Dendritic cell treated with granulocyte-macrophage colony-stimulating factor and Interleukin-4, amounts not matched to agents 40 ng/mL and 50 ng/mL, for 4 days (primary cell): ENCODE results near the gene PPP1R14B.

Source experiments
- H3K27ac Mint-ChIP-seq: one replicate; pipeline ENCODE4 v1.8.0; 2022; ENCODE audit warnings: mild to moderate bottlenecking, mixed read lengths
- H3K27me3 Mint-ChIP-seq: one replicate; pipeline ENCODE4 v1.8.0; 2022; ENCODE audit warnings: mild to moderate bottlenecking, mixed read lengths
- H3K36me3 Mint-ChIP-seq: one replicate; pipeline ENCODE4 v1.8.0; 2022; ENCODE audit warnings: low read depth, mixed read lengths
- H3K4me1 Mint-ChIP-seq: one replicate; pipeline ENCODE4 v1.8.0; 2022; ENCODE audit warnings: low read depth, mixed read lengths
- H3K4me3 Mint-ChIP-seq: one replicate; pipeline ENCODE4 v1.8.0; 2022; ENCODE audit warnings: mild to moderate bottlenecking, moderate library complexity, mixed read lengths
- H3K9me3 Mint-ChIP-seq: one replicate; pipeline ENCODE4 v1.8.0; 2022; ENCODE audit warnings: mixed read lengths
- intact Hi-C: fragments of 100-400 bp; cut with micrococcal nuclease; formaldehyde crosslinking; loops from one replicate; pipeline ENCODE4 v1.15.0; 2022

Gene PPP1R14B

DNA sequence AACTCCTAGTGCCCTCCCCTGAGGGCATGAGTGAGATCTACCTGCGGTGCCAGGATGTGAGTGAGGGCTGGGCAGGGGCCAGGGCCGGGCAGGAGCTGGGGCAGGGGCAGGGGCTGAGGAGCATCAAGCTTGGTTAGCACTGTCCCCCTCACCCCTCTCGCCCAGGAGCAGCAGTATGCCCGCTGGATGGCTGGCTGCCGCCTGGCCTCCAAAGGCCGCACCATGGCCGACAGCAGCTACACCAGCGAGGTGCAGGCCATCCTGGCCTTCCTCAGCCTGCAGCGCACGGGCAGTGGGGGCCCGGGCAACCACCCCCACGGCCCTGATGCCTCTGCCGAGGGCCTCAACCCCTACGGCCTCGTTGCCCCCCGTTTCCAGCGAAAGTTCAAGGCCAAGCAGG lies 26.5 kb downstream of the PPP1R14B start:
- H3K27ac Mint-ChIP-seq, result no peak overlapping the region
- H3K27me3 Mint-ChIP-seq, result no peaks in the 10 kb centered on the region
- H3K4me3 Mint-ChIP-seq, result no peak overlapping the region
- intact Hi-C loops, result no loop called here
- H3K36me3 Mint-ChIP-seq, result peaks cover 98% of the 10 kb centered on the region
- peaks cover 34% of the 10 kb centered on the region for H3K4me1 Mint-ChIP-seq
- H3K9me3 Mint-ChIP-seq, result no peaks in the 10 kb centered on the region

DNA sequence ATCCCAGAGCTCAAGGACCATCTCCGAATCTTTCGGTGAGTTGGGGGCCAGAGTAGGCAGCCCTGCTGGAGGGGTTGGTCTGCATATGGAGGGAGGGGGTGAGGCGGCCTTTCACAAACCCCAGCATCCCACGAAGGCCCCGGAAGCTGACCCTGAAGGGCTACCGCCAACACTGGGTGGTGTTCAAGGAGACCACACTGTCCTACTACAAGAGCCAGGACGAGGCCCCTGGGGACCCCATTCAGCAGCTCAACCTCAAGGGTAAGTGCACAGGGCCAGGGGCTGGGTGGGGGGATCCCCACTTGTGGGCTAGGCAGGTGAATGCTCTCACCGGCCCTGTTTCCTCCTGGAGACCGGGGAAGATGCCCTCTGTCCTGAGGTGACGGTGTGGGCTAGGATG lies 27.0 kb downstream of the PPP1R14B start:
- Mint-ChIP-seq H3K27ac (no peak overlapping the region), H3K4me3 (no peak overlapping the region), H3K27me3 (no peaks in the 10 kb centered on the region), H3K4me1 (peaks cover 34% of the 10 kb centered on the region), H3K9me3 (no peaks in the 10 kb centered on the region), H3K36me3 (peaks cover 100% of the 10 kb centered on the region)
- intact Hi-C loops, result no loop called here

DNA sequence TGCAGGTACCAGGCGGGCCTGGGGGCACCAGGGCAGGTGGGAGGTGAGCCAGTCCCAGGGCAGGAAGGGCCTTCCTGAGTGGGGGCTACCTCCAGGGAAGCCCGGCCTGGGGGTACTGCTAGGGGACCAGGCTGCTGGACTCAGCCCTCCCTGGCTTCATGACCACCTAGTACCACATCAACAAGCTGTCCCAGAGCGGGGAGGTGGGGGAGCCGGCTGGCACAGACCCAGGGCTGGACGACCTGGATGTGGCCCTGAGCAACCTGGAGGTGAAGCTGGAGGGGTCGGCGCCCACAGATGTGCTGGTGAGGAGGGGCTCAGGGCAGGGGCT lies 27.4 kb downstream of the PPP1R14B start:
- Mint-ChIP-seq H3K27me3 (no peaks in the 10 kb centered on the region), H3K4me3 (no peak overlapping the region), H3K9me3 (no peaks in the 10 kb centered on the region), H3K4me1 (peaks cover 30% of the 10 kb centered on the region), H3K36me3 (peaks cover 100% of the 10 kb centered on the region), H3K27ac (no peak overlapping the region)
- intact Hi-C loops, result no loop called here

DNA sequence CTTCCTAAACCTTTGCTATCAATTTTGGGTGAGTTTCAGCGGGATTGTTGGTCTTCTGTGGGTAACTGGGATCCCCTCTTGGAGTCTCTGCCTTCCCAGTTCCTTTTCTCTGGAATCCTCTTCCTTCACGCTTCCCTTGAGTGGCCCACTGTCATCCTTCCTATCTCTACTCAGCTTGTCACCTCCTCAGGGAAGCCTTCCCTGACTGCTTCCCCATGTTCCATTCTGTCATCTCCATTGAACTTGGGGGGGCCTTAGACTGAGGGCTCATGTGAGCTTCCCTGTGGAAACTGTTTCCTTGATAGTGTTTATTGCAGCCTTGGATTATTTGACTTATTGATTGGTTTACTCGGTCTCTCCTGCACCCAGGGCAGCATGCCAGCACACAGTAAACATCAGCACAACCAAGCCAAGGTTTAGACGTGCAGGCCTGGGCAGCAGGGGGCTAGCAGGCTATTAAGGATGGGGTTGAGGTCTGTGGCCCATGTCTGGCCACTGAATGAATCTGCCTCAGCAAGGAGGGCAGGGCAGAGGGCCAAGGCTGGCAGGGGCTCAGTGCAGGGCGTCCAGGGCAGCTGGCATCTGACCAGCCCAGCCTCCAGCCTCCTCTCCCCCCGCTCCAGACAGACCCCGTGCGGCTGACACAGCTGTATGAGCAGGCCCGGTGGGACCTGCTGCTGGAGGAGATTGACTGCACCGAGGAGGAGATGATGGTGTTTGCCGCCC lies 28.0 kb downstream of the PPP1R14B start:
- no peaks in the 10 kb centered on the region for H3K9me3 Mint-ChIP-seq
- no peak overlapping the region for H3K4me3 Mint-ChIP-seq
- peaks cover 25% of the 10 kb centered on the region for H3K4me1 Mint-ChIP-seq
- intact Hi-C loops, result no loop called here
- no peaks in the 10 kb centered on the region for H3K27me3 Mint-ChIP-seq
- H3K36me3 Mint-ChIP-seq, result peaks cover 100% of the 10 kb centered on the region
- no peak overlapping the region for H3K27ac Mint-ChIP-seq

DNA sequence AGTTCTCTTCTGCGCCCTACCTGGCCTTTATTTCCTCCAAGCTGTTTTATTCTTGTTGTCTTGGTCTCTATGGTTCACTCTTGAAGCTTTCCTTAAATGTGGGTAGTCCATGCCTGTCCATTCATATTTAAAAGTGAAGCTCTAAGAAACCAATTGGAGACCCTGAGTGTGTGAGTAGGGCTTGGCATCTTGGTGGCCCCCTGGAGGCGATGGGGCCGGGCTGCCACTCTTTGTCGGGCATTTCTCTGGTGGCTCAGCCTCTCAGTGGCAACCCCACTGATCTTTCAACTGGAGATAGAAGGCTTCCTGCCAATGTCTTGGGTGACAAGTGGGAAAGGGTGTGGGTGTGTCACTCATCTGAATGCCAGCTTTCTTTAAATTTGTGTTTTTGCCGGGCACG lies 29.9 kb downstream of the PPP1R14B start:
- Mint-ChIP-seq H3K36me3 (peaks cover 100% of the 10 kb centered on the region), H3K27ac (no peak overlapping the region)

DNA sequence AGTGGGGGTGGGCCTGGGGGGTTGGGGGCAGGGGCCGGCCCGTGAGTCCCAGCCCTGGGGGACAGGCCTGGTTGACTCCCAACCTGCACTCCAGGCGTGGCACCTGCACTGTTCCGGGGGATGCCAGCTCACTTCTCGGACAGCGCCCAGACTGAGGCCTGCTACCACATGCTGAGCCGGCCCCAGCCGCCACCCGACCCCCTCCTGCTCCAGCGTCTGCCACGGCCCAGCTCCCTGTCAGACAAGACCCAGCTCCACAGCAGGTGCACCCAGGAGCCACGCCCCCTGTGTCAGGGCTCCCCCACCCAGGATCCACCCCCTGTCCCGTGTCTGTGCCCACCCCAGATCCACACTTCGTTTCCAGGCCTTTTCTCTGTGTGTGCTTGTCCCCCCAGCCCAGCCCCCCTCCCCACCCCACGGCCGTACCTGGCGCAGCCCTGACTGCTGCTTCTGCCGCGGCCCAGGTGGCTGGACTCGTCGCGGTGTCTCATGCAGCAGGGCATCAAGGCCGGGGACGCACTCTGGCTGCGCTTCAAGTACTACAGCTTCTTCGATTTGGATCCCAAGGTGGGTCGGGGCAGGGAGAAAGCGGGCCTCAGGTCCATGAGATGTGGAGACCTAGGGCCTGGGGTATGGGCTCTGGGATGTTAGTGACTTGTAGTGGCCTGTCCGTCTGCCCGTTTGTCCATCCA lies 35.4 kb downstream of the PPP1R14B start:
- Mint-ChIP-seq H3K36me3 (peaks cover 99% of the 10 kb centered on the region), H3K27ac (peak overlapping the region; percentile 10), H3K9me3 (no peaks in the 10 kb centered on the region), H3K4me3 (no peak overlapping the region), H3K27me3 (no peaks in the 10 kb centered on the region), H3K4me1 (peaks cover 59% of the 10 kb centered on the region)
- intact Hi-C loops, result no loop called here

More for the DNA sequence above, 29.9 kb downstream of the PPP1R14B start:
- Mint-ChIP-seq H3K4me1 (peaks cover 30% of the 10 kb centered on the region), H3K9me3 (no peaks in the 10 kb centered on the region), H3K4me3 (no peak overlapping the region), H3K27me3 (no peaks in the 10 kb centered on the region)
- intact Hi-C loops, result no loop called here

DNA sequence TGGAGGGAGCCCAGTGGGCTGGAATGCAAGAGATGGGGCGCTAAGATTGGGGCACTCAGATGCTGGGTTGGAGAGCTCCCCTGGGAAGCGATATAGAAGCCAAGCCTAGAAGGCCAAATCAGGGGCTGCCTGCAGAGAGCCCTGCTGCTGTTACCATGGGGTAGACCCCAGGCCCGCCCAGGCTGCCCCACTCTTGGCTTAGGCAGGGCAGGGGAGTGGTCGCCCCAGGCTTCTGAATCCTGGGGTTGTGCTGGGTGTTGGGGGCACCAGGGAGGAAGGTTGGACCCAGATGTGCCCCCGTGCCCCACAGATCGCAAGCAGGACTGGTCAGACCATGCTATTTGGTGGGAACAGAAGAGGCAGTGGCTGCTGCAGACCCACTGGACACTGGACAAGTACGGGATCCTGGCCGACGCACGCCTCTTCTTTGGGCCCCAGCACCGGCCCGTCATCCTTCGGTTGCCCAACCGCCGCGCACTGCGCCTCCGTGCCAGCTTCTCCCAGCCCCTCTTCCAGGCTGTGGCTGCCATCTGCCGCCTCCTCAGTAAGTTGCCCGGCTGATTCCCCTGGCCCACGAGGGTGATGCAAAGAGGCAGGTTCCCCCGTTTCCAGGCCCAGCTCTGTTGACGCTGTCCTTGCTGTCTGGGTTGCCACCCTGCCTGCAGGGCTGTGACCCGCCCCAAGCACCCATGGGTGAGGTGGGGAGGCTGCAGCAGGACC lies 36.3 kb downstream of the PPP1R14B start:
- Mint-ChIP-seq H3K27me3 (no peaks in the 10 kb centered on the region), H3K4me1 (peaks cover 67% of the 10 kb centered on the region), H3K4me3 (no peak overlapping the region), H3K36me3 (peaks cover 90% of the 10 kb centered on the region), H3K9me3 (no peaks in the 10 kb centered on the region), H3K27ac (peak overlapping the region; percentile 15)
- intact Hi-C loops, result no loop called here

DNA sequence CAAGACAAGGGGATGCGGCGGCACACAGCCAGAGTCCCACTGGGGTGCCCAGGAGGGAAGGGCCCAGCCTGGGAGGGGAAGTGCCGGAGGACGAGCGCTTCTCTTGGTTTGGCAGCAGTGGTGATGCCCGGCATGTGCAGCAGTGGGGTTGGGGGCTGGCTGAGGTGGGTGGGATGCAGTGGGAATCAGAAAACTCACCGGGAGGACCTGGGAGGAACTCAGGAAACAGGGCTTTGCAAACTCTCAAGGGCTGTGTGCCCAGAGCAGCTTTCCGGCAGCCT lies 37.2 kb downstream of the PPP1R14B start:
- H3K27ac Mint-ChIP-seq, result peak overlapping the region; percentile 91
- peaks cover 70% of the 10 kb centered on the region for H3K4me1 Mint-ChIP-seq
- no peaks in the 10 kb centered on the region for H3K27me3 Mint-ChIP-seq
- peak overlapping the region; percentile 92 for H3K4me3 Mint-ChIP-seq
- H3K9me3 Mint-ChIP-seq, result no peaks in the 10 kb centered on the region
- intact Hi-C loops, result no loop called here
- H3K36me3 Mint-ChIP-seq, result peaks cover 85% of the 10 kb centered on the region

DNA sequence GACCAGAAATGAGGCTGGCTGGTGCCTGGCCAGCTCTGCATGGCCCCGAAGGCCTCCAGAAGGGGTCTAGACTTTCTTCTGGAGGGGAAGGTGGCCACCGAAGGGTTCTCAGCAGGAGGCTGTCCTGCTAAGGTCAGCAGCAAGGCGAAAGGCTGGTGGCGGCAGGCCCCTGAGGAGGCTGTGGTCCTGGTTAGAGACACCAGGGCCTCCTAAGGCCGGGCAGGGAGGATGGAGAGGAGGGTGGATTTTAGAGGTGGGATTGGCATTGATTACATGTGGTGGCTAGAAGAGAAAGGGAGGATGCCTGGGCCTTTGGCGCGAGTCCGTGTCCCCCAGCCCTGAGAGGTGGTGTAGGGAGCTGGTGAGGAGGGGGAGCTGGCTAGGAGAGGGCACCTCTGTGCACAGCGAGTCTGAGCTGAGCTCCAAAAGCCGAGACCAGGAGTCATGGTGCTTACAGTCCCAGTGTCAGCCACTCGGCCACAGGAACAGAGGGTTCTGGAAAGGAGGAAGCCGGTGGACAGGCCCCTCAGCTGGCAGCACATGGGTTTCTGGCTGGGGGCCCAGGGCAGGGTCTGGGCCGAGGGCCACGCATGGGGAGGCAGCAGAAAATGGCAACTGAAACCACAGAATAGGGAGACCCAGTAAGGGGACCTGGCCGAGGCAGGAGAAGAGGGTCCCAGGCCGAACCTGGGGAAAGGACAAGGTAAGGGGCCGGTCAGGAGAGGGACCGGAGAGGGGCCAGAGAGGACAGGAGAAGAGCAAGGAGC lies 37.8 kb downstream of the PPP1R14B start:
- H3K9me3 Mint-ChIP-seq, result no peaks in the 10 kb centered on the region
- intact Hi-C loops, result no loop called here
- H3K27me3 Mint-ChIP-seq, result no peaks in the 10 kb centered on the region
- peak overlapping the region; percentile 91 for H3K27ac Mint-ChIP-seq
- peaks cover 76% of the 10 kb centered on the region for H3K4me1 Mint-ChIP-seq
- H3K4me3 Mint-ChIP-seq, result peak overlapping the region; percentile 92
- peaks cover 85% of the 10 kb centered on the region for H3K36me3 Mint-ChIP-seq

DNA sequence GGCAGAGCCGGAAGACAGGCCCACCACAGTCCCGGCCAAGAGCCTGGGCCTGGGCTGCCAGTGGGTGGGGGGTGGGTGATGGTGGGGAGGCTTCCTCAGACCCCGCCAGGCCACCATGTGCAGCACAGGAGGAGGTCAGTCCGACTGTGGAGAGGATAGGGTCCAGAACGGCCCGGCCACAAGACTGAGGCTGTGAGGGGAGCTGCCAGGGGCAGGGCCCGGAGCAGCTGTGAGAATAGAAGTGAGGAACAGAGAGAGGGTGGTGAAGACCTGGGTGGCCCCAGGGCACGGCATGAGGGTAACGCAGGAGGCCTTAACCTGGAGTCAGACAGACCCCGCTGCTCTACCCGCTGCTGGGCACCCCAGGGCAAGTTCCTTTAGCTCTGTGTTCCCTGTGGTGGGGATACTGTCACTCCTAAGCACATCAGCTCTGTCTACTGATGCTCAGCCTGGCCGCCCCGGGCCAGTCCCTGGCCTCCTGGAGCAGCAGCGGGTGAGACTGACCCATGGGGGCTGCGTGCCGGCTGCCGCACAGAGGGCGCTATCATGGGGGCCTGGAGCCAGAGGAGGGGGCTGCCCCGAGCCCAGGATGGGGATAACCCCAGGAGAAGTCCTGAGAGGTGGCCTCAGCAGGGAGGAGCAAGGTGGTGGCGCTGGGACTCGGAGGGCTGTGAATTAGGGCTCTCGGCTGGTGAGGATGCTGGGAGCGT lies 38.5 kb downstream of the PPP1R14B start:
- intact Hi-C loops, result no loop called here
- peaks cover 83% of the 10 kb centered on the region for H3K4me1 Mint-ChIP-seq
- peak overlapping the region; percentile 91 for H3K27ac Mint-ChIP-seq
- H3K27me3 Mint-ChIP-seq, result no peaks in the 10 kb centered on the region
- no peaks in the 10 kb centered on the region for H3K9me3 Mint-ChIP-seq
- peaks cover 85% of the 10 kb centered on the region for H3K36me3 Mint-ChIP-seq
- peak overlapping the region; percentile 92 for H3K4me3 Mint-ChIP-seq

DNA sequence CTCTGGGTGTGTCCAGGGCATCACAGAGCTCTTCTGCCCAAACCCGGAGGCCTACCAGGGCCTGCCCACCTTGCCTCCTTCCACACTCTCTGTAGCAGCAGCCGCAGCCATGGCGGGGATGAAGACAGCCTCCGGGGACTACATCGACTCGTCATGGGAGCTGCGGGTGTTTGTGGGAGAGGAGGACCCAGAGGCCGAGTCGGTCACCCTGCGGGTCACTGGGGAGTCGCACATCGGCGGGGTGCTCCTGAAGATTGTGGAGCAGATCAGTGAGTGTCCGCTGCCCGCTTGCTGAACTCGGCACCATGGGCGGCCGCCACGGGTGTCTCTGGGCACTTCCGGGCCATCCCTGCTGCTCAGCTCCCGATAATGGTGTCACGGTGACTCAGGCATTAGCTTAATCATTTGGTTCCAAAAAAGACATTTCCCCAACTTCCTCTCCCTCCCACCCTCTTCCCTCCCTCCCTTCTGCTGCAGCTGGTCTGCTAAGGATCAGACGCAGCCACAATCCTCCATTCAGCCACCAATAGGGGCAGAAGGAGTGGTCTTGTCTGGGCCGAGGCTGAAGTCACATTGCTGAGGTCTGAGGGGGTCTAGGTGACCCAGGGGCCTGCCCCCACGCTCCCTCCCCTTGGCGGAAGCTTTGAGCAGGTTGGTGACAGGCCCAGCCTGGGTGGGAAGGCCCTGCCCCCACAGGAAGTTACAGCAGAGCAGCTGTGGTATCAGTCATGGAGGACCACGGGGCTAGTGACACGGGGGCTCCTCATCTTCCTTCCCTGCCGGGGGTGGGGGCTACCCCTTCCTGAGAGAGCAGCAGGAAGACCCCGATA lies 39.3 kb downstream of the PPP1R14B start:
- peaks cover 84% of the 10 kb centered on the region for H3K4me1 Mint-ChIP-seq
- H3K27ac Mint-ChIP-seq, result peak overlapping the region; percentile 91
- intact Hi-C loops, result loop anchor here (2.0 kb wide), 1 partner anchor 61 kb away; no protein-coding TSS in a partner anchor
- H3K9me3 Mint-ChIP-seq, result no peaks in the 10 kb centered on the region
- H3K36me3 Mint-ChIP-seq, result peaks cover 85% of the 10 kb centered on the region
- no peaks in the 10 kb centered on the region for H3K27me3 Mint-ChIP-seq
- peak overlapping the region; percentile 92 for H3K4me3 Mint-ChIP-seq

DNA sequence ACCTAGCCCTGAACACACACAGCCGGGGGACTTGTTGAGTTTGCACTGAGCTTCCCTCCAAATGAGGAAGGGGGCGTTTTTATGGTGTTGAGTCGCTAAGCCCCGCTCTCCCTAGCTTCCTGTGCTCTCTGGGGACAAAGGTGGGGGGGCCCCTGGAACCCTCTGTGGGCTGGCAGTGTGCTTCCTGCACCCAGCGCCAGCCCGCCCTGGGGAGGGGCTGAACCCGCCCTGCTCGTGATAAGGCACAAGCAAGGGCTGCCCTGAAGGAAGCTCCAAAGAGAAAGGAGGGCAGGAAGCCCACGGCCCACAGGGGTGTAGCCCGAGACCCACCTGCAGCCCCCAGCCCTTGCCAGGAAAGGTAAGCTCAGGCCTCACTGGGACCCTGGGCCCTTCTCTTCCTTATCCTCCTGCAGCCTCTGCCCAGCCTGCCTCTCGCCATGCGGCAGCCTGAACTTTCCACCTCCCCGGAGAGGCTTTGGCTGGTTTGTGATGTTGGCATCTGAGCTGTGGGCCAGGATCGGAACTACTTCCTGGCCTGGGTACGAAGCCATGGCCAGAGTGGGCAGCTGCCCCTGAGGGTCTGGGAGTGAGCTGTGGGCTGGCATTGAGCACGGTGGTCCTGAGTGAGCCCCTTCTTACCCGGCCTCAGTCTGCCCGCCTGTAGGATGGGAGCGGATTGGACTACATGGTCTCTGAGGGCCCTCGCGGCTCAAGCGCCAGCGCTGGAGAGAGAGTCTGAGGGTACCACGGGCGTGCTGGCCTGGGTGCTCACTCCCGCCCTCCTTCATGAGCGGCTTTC lies 40.1 kb downstream of the PPP1R14B start, which contains the start of gene FERMT3:
Gene FERMT3, plus strand, starts transcription at position 265 of the 799 bp plus-strand sequence. CDS start 644 bp downstream, outside the sequence.
- peak within 1 kb of the TSS; percentile 92 for H3K4me3 Mint-ChIP-seq
- peaks cover 77% of the 10 kb centered on the region for H3K4me1 Mint-ChIP-seq
- H3K36me3 Mint-ChIP-seq, result peaks cover 85% of the 10 kb centered on the region
- intact Hi-C loops, result loop anchor here (2.0 kb wide), 1 partner anchor 62 kb away; no protein-coding TSS in a partner anchor
- H3K9me3 Mint-ChIP-seq, result no peaks in the 10 kb centered on the region
- no peaks in the 10 kb centered on the region for H3K27me3 Mint-ChIP-seq
- H3K27ac Mint-ChIP-seq, result peak within 1 kb of the TSS; percentile 91
